ENCODE data around the gene DPP3. TPM values are rescaled to one million over a fixed set of nuclear protein-coding genes. Genes with fewer than 3 reads are reported as not detected.

Gene DPP3
- total and polyA plus RNA-seq, 8 donors: 14.0 to 320 (median 28.2) TPM

- TF ChIP-seq EP300 (IDR thresholded peaks at IDR 0.05) (no peak), POLR2AphosphoS5 (IDR thresholded peaks at IDR 0.05) (no peak)
- WGBS, 5 donors: 62 to 84% (median 74%) methylated on average over 6 to 7 of the region's 7 CpGs
- Histone ChIP-seq H3K27me3 (no peaks in the 10 kb centered on the region), H3K27ac (peak overlapping the region in 1 of 5 donors; percentile 11), H3K9me3 (no peaks in the 10 kb centered on the region), H3K36me3 (peaks cover 0 to 51% (median 45%) of the 10 kb centered on the region in 4 donors), H3K4me3 (no peak overlapping the region), H3K4me1 (peaks cover 8 to 31% (median 15%) of the 10 kb centered on the region in 4 donors)
- intact Hi-C loops (cut with DNase I; ENCODE audit: low total_unique reads): no loop called here
- DNase-seq: no peak
Measured at GRCh38 chr11:66509131-66509561, 28.9 kb downstream of the DPP3 start.

- 1 to 3% (median 2%) methylated on average over 17 to 31 of the region's 31 CpGs for WGBS, 5 donors
- no peak for TF ChIP-seq POLR2A (IDR thresholded peaks at IDR 0.05)
- TF ChIP-seq CTCF (IDR thresholded peaks at IDR 0.05): peak in 1 of 7 experiments; percentile 25
- TF ChIP-seq EP300 (IDR thresholded peaks at IDR 0.05): no peak
- TF ChIP-seq POLR2AphosphoS5 (IDR thresholded peaks at IDR 0.05): peak in 2 of 3 donors; percentile 59 to 92
- Histone ChIP-seq H3K27ac (peak within 1 kb of the TSS in 4 of 5 donors; percentile 45 to 74 (median 69)), H3K36me3 (peaks cover 0 to 51% (median 45%) of the 10 kb centered on the region in 4 donors), H3K27me3 (no peaks in the 10 kb centered on the region), H3K9me3 (no peaks in the 10 kb centered on the region), H3K4me3 (peak within 1 kb of the TSS; percentile 76 to 99 (median 88)), H3K4me1 (peaks cover 8 to 31% (median 15%) of the 10 kb centered on the region in 4 donors)
- peak; percentile 90 to 95 for DNase-seq
- intact Hi-C loops (cut with DNase I; ENCODE audit: low total_unique reads): no loop called here
Measured at GRCh38 chr11:66510271-66510989, 30.2 kb downstream of the DPP3 start, which contains the start of gene BBS1. Gene BBS1 (plus strand): TSS chr11:66510635. CDS start chr11:66510660, 25 bp downstream.

- H3K27ac ChIP-seq: peak overlapping the region in 3 of 5 donors; percentile 65 to 74 (median 73)
- DNase-seq: no peak
- intact Hi-C loops (cut with DNase I; ENCODE audit: low total_unique reads): no loop called here
Measured at GRCh38 chr11:66510990-66511339, 30.7 kb downstream of the DPP3 start.

GRCh38 chr11:66523611-66524010, 43.4 kb downstream of the DPP3 start:
- peaks cover 28 to 90% (median 84%) of the 10 kb centered on the region in 4 donors for H3K36me3 ChIP-seq
- H3K4me1 ChIP-seq: no peaks in the 10 kb centered on the region
- WGBS, 5 donors: 92 to 97% (median 94%) methylated on average over 11 of the region's 11 CpGs

More at GRCh38 chr11:66510990-66511339, 30.7 kb downstream of the DPP3 start:
- H3K4me1 ChIP-seq: peaks cover 8 to 31% (median 15%) of the 10 kb centered on the region in 4 donors
- peaks cover 0 to 53% (median 48%) of the 10 kb centered on the region in 4 donors for H3K36me3 ChIP-seq
- no peak for TF ChIP-seq EP300 (IDR thresholded peaks at IDR 0.05)
- no peak for TF ChIP-seq POLR2AphosphoS5 (IDR thresholded peaks at IDR 0.05)
- TF ChIP-seq POLR2A (IDR thresholded peaks at IDR 0.05): no peak
- H3K4me3 ChIP-seq: peak overlapping the region; percentile 76 to 99 (median 88)
- H3K9me3 ChIP-seq: no peaks in the 10 kb centered on the region
- WGBS, 5 donors: 1 to 8% (median 5%) methylated on average over 5 of the region's 5 CpGs
- no peaks in the 10 kb centered on the region for H3K27me3 ChIP-seq

More at GRCh38 chr11:66523611-66524010, 43.4 kb downstream of the DPP3 start:
- no peak for TF ChIP-seq POLR2AphosphoS5 (IDR thresholded peaks at IDR 0.05)
- no peak for TF ChIP-seq EP300 (IDR thresholded peaks at IDR 0.05)
- no peak for TF ChIP-seq POLR2A (IDR thresholded peaks at IDR 0.05)
- no peak for TF ChIP-seq CTCF (IDR thresholded peaks at IDR 0.05)
- DNase-seq: no peak
- intact Hi-C loops (cut with DNase I; ENCODE audit: low total_unique reads): no loop called here
- Histone ChIP-seq H3K27ac (no peak overlapping the region), H3K27me3 (no peaks in the 10 kb centered on the region), H3K9me3 (no peaks in the 10 kb centered on the region), H3K4me3 (no peak overlapping the region)
